Activated CD4-positive, alpha-beta T cell treated with anti-CD3 and anti-CD28 coated beads for 4 hours (primary cell): Measurements from ENCODE around the gene EXOC6B.
A peak's percentile ranks its signal among the peaks of the same experiment; 100 is the strongest.

ENCODE experiments used
- DNase-seq, 2 donors: peaks; one replicate each; pipeline ENCODE4 v3.0.0-alpha.2; 2020

Gene EXOC6B

DNA sequence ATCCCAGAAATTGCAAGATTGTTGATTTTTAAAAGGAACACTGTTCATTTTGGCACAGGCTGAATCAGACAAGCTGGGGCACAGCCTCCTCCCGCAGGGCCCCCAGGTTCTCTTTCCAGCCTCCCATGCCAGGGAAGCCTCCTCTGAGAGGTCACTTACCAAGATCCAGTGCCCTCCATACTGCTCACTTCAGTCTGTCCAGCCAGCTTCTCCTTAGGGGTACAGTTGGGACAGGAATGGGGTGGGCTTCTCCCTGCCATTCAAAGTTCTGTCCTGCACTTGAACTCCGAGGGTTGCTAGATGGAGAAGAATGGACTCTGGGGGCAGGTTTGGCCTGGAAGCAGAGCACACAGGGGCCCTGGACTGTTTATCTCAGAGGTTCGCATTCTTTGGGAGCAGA lies 670.7 kb downstream of the EXOC6B start:
- no peak for DNase-seq

DNA sequence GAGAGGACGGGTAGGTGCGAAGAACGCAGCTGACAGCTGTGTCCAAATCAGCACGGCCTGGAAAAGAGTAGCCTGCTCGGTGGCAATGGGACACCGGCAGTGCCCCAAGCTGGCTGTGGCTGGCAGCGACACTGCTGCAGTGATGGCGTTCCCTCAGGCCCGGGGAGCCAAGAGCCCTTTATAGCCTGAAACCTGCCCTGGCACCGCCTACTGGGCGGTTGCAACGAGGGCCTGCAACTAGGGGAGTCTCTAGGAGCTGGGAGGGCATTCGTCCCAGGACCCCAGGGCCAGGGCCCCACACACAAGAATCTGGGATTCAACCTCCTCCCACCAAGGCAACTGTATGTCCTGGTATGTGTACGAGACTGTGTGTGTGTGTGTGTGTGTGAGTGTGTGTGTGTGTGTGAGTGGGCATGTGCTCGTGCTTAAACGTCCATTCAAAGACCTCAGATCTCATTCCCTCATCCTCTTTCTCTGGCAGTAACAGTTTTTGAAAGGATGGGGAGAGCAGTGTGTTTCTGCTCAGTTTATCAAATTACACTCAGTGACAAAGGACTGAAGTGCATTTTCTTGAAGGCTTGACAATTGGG lies 671.4 kb downstream of the EXOC6B start:
- DNase-seq, result no peak

DNA sequence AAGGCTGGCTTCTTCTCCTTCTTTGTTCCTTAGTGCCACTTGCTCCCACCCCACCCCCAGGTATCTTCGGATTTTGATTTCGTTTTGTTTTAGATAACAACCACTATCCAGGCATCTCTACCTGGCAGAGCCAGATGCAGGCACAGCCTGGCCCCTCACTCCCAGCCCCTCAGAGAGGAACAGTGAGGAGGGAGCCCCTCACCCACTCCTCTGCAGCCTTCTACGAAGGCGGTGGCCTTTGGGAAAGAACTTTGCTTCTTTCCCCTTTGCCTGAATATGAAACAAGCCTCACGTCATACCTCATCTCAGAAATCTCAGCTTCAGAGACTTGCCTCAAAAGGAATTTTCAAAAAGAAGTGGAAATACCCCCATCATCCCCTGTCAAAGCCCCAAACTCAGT lies 671.9 kb downstream of the EXOC6B start:
- no peak for DNase-seq

DNA sequence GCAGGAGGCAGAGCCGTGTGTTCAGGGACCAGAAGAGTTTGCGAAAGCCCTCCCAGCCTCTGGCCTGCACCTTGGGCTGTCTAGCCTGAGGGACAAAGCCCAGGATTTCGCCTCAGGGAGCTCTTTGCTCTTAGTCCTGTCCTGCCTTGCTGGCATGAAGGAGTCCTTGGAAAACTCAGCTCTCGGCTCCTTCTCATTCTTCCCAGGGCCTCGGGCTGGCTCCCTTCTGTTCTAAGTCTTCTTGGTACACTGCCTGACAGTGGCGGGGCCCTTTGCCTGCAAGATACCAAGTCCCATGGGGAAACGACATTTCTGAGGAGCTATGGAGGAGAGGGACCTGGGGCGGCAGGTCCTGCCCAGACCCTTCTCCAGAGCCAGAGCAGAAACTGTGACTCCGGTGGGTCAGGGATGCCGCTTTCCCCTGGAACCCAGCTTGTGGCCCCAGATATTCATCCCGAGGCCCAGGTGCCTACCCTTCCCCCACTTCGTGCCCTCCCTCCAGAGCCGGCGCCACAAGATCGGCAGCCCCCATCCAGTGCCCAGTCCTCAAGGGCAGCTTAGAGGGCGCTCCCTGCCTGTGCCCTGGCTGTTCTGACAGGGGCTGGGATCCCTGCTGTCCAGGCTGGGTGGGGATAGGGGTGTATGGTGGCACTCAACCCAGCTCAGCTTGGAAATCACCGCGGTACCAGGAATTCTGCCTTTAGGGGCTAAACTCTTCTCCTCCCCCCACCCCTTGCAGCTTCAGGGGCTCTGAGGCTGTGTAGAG lies 672.6 kb downstream of the EXOC6B start:
- DNase-seq, result no peak

DNA sequence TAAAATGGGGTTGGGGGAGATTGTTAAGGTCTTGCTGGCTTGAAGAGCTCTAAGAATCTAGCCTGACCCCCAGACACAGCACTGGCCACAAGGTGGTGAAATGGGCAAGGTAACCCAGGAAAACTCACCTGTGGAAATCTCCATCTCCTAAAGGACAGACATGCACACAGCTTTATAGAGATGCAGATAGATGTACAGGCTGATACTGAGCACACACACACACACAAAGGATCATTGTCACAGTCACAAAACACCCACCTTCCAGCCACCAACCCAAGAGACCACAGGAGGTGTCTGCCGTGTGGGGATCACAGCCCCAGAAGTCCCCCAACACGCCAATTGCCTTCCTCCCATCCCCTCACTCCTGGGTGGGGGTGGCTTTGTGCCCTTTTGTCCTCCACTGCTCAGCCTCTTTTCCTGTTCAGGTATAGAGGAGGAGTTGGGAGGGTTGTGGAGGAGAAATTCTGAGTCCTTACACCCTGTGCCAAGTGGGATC lies 674.9 kb downstream of the EXOC6B start:
- no peak for DNase-seq

DNA sequence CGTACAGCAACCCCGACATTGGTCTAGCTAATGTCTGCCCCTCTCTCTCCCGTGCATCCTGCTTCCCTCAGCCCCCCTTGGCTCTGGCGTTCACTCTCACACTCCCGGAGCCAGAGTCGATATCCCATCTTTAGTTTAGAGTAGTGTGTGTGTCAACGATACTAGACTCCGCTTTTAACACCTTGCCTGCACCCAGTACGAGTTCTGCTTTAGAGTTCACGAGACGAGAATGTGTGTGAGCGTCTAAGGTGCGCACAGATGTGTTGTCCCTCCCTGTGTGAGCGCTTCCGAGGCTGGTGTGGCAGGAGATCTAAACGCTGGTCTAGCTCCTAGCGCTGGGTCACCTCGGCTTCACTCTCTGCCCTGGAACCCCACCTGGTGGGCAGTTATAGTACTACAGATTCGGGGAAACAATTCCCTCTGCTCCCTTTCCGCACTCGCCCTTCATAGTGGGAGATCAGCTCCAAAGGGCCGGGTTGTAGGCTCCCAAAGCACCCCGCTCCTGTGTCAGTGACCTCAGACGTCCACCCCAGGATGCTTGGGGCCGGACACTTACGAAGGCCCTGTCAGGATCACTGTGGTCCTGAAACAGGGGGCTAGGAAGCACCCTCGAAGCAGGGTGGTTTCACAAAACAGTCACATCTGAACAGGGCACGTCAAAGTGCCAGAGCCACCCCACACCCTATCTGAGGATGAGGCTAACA lies 675.5 kb downstream of the EXOC6B start:
- DNase-seq, result peak; percentile 41 to 64

DNA sequence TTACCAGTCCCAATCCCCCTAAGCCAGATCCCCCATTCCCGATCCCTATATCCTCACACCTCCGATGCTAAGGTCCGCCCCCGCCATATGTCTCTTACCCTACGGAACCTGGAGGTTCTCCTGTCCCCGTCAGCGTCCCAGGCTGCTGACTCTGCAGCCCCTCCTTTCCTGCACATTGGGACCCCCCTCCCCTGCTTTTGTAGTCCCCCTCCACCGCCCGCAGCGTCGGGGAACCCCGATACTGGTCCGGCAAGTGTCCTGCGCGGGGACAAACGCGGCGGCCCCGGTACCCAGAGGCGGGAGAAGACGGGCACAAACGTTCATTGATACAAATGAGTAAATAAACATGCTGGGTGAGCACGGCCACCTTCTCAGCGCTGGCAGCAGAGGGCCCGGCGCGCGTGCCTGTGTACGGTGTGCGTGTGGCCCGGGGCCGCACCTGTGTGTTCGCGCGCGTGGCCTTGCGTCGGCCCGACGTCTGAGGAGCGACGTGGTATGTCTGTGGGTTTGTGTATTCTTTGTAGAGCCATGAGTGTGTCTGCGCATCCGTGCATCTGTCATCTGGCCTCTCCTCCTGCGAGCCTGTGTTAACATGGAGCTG lies 676.2 kb downstream of the EXOC6B start:
- DNase-seq, result no peak

DNA sequence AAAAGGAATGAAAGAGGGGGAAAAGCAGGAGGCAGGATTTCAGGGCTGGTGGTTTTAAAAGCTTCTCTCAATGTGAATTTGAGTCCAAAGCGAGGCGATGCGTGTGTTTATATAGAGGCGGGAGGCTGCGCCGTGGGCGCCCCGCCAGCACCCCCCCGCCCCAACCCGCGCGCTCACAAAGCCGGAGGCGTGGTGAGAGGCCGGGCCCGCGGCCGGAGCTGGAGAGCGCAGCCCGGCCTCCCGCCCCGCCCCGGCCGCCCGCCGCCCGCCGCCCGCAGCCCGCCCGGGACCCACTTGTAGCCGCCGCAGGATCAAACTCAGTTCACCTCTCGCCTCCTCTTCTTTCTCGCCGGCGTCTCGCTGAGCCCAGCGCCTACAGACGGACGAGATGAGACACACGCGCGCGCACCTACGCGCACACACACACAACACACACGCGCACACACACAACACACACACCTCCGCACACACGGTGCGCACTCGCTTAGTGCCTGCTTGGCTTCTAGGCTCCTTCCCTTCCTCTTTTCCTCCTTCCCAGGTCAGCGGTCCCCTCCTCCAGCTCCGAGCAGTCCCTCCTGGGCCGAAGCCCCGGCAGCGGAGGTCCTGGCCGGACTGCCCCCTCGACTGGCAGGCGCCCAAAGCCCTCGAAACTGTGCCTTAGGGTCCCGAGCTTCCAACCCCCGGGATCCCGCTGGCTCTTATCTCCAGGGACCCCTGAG lies 676.8 kb downstream of the EXOC6B start:
- no peak for DNase-seq

DNA sequence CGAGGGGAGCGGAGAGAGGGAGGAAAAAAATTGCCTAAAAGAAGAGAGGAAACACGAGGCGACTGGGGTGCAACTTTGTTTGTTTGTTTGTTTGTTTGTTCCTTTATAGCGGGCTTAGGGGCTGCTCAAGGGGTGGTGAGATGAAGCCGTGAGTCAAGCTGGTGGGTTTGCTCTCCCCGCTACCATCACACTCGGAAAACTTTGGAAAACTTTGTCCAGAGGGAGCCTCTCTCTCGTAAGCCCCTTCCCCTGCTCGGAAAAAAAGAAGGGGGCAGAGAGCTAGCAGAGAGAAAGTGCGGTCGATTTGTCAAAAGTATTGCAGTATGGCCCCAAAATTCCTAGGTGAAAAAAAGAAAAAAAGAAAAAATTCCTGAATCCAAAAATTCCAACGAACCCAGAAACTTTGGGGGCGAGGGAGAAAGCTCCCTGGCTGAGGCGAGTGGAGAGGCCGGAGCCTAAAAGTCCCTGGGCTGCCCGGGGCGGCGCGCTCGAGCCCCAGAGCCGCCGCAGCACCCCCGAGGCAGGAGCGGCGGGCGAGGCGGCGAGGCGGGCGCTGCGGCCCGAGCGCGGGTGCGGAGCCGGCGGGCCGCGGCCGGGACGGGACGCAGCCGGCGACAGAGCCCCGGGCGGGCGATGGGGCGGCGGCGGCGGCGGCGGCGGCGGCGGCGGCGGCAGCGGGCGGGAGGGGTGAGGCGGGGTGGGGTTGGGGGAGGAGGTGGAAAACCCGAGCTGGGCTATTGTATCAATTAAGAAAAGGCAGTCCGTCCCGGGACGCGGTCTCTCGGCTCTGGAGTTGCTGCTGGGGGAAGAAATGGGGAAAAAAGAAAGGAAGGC lies 677.6 kb downstream of the EXOC6B start:
- no peak for DNase-seq

DNA sequence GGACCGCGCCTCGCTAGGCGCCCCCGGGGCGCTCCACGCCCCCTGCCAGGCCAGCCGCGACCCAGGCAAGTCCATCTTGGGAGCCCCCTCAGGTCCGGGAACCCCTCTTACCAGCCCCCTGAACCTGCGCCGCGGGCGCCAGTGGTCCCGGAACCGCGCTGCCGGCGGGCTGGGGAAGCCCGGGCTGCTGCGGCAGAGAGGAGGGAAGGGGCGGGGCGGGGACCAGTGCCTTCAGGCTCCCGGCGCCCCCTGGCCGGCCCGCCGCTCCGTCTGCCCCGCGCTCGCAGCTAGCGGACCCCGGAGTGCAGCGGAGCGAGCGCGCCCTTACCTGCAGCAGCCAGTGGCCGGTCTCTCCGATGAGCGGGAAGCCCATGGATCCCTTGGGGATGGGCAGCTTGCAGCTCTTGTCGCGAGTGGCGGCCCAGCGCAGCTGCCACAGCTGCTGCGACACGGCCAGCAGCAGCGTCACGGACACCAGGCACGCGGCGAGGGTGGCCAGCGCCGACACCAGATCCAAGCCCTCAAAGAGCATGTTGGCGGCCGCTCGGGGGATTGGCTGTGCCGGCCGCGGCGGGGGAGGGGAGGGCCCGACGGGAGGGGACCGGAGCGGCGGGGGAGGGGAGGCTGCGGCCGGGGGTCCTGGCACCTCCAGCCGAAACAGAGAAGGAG lies 678.4 kb downstream of the EXOC6B start, which contains the start of gene CYP26B1:
TSS of gene CYP26B1 (minus strand) at position 560 of the 669 bp plus-strand sequence. CDS start at position 532, 28 bp downstream.
- no peak for DNase-seq

DNA sequence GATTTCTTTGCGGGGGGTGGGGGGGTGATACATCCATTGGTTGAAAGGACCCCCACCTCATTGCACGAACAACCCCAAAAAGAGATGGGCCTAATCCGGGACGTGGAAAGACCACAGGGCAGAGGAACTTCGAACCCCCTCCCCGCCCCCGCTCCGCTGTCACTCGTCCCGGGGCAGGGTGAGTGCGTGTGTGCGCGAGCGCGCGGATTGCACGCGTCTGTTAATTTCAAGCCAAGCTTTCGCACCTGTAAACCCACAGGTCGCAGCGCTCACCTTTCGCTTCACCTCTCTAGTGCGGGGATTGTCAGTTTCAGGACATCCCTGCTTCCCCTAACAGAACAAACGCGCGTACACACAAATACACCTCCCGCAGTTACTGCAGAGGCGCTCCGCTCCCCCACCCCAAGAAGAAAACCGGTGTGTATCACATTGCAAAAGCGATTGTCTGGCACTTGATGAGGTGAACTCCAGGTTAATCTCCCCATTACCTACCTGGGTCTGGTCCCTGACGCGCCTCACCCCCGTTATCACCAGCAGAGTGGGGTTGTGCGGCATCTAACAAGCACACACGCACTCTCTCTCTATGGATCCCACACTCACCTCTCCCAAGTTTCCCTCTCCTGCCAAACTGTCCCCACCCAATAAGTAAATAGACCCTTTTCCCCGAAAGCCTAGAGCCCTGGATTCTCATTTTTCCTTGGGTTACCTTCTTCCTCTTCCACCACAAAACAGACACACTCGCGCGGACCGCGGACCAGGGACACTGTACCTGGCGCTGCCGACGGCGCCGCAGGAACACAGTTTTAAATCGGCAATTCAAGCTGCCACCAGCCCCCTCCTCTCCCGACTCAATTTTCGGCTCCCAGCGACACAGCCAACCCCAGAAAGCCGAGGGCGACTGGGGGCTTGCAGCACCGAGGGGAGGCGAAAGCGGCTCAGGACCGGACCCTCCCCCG lies 679.2 kb downstream of the EXOC6B start:
- DNase-seq, result no peak

DNA sequence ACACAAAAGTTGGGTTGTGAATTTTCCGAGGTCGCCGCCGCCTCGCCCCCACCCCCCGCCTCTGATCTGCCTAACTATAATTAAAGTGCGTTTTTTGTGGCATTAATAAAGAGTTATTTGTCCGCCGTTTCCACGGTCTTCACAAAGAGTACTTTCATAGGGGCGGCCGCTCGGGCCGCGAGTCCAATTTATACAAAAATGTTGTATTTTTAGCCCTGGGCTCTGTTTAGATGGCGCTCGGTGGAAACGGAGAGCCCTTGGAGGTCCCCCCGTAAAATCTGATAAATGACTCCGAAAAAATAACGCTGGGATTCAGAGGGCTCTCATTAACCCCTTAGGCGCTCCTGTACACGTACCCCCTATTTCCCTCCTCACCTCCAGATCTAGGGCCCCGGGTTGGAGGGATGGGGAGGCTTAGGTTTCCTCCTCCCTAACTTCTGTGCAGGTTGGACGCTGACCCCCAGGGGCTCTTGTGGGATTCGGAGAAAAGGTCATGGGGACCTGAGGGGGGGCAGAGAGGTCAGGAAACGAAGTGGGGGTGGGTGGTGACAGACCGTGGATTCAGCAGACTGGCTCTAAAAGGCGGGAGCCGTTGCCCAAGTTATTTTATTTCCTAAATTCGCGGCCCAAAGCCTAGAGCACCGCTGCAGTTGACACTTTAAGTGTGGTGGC lies 680.0 kb downstream of the EXOC6B start:
- DNase-seq, result no peak

DNA sequence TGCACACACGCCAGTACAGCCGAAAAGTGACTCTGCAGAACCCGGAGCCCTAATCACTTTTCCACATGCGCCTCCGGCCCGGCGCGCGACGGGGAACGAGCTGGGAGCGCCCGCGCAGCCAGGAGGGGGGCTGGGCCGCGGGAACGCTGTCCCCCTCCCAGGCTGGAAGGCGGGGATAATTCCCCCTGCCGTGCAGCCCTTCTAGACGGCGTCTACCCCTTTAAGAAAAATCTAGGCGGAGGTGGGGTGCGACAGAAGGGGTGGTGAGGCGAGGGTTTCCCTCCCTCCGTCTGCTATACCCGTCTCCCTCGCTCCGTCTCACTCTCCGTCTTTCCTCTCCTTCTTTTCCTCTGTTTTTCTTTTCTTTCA lies 680.6 kb downstream of the EXOC6B start:
- DNase-seq, result no peak

DNA sequence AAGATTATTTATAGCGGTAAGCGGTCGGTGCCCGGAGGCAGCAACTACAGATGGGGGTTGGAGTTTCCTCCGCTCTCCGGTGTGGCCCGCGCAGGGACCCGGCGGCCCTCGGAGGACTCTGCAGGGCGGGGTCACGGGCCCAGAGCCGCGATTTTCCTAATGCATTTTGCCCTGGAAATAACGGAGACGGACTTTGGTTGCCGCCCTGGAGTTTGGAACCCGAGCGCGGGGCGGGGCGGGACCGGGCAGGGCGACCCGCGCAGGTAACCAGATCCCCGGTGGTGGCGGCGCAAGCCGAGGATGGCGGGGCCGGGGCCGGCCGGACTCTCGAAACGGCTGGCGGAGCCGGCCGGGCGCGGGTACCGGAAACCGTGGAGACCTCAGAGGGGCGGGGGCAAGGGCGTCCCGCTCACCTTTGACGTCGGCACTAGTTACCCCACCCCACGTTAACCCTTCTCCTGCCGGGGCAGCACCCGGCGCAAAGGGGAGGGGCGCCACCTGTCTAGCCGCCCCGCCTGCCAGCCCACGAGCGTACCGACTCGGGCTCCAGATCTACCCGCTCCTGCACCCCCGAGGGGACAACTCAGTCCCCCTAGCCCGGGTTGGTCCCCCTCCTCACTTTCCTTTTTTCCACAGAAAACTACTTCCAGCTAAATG lies 681.1 kb downstream of the EXOC6B start:
- no peak for DNase-seq

DNA sequence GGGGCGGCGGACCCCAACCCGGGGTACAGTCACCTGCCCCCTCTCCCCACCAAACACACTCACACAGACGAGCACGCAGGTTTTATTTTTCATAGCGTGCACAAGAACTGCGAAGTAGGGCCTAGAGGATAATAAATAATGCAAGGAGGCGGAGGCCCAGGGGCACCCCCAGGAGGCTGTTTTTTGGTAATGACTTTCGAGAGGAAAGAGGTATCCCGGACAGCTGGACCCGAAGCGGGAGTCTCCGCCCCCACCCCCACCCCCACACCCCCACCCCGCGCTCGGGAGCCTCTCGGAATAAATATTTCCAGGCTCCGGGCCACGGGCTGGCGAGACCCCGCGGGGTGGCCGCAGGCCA lies 681.6 kb downstream of the EXOC6B start:
- DNase-seq, result no peak

DNA sequence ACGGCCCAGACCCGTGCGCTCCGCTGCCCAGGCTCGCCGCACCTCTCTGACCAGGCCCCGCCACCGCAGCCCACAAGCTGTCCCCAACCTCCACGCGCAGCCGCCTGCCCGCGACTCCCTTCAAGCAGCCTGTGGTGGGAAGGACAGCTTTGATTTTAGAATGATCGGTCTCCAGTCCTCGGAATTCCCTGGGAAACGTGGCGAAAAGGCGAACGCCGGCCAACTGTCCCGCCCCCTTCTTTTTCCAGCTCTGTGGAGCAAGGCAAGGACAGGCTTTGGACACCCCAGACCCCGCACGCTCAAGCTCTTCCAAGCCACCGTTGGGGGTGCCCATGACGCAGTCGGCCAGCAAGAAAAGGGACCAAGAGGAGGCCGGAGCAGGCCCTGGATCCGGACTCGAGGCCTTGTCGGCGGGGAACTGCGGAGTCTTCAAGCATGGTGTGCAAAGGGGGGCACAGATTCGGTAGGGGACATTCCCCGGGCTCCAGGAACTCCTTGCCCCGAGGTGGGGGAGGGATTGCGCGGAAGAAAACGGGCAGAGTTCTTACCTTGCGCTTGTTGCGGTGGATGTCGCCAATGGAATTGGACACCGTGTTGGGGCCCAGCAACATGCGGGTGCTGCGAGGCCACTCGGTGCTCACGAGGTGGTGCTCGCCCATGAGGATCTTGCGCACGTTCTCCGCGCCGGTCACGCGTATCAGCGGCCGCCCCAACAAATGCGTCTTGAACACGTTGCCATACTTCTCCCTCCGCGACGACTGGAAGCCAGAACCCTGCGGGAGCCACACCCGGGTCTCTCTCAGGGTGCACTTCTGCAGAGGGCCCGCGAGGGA lies 682.2 kb downstream of the EXOC6B start:
- no peak for DNase-seq

DNA sequence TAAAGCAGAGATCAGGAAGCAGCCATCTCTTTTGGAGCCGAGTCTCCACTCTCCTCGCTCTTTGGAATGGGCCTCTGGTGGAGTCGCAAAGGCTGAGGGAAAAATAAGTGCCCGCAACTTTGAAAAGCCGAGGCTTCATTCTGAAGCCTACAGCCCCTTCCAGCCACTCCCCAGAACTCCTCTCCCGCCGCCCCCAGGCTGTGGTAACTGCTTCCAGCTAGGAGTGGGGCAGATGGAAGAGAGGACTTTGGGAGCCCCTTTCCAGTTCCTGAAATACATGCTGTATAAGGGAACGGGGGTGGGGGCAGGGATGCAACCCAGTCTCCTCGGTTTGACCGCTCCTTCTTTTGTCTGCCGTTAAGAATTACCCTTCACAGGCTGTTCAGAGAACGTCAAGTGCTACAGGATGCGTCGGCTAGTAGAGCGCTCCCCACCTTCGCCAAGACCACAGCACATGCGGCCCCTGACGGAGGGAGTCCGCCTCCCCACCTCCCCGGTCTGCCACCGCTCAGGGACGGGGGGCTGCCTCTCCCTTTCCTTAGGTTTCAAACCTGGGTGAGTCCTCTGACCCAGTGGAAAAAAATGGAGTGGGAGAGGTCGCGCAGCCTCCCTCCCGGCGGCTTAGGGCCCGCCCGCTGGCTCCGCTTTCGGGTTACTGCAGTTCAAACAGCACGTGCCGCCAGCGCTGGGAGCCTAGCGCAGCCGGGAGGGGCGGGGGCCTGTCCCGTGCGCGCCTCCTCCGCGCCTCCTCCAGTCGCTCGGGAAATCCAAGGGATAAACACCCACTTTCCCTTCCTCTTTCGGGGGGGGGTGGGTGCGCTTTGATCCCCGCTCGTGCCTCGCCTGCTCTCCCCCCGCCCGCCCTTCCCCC lies 683.0 kb downstream of the EXOC6B start:
- no peak for DNase-seq
